GM12878 (cell line): ENCODE measurements around the gene UBL4A. TPM values are rescaled to one million over a fixed set of nuclear protein-coding genes. Genes with fewer than 3 reads are reported as not detected.

Experiments
- ATF2 ChIP-seq: IDR thresholded peaks from 2 replicates; pipeline ENCODE4 v1.6.1; 2012; ENCODE audit warnings: low read length, inconsistent platforms
- BHLHE40 ChIP-seq, 2 experiments: fragments of 450-650 bp in 1 of 2; IDR thresholded peaks; 2 replicates each; pipeline ENCODE4 v1.6.1; 2011 to 2017; ENCODE audit warnings: low read depth in 2 of 2, borderline replicate concordance in 1 of 2, improper control_type of control experiment in 1 of 2, low read length in 1 of 2, mild to moderate bottlenecking in 1 of 2
- CEBPZ ChIP-seq: fragments of 150-350 bp; IDR thresholded peaks from 2 replicates; pipeline ENCODE4 v1.6.1; 2016; ENCODE audit warnings: low read depth, low read length
- CHD4 ChIP-seq: fragments of 200-600 bp; sonication (generic); IDR thresholded peaks from 2 replicates; pipeline ENCODE4 v1.6.1; 2016; ENCODE audit warnings: mild to moderate bottlenecking
- EED ChIP-seq: sonication (generic); IDR thresholded peaks from 2 replicates; pipeline ENCODE4 v1.6.1; 2016; ENCODE audit warnings: antibody characterized with exemption, low read depth
- ESRRA ChIP-seq: IDR thresholded peaks from 2 replicates; pipeline ENCODE4 v1.6.1; 2012; ENCODE audit warnings: mild to moderate bottlenecking, low read length, improper control_type of control experiment
- FOXK2 ChIP-seq: fragments of 450-650 bp; IDR thresholded peaks from 2 replicates; pipeline ENCODE4 v1.6.1; 2017; ENCODE audit warnings: mild to moderate bottlenecking, moderate library complexity
- HDAC6 ChIP-seq: fragments of 200-600 bp; sonication (generic); IDR thresholded peaks from one replicate; pipeline ENCODE4 v1.8.0; 2017; ENCODE audit warnings: antibody characterized with exemption; ENCODE audit not compliant: unreplicated experiment
- MTA3 ChIP-seq: IDR thresholded peaks from 2 replicates; pipeline ENCODE4 v1.6.1; 2012; ENCODE audit warnings: low read length, inconsistent platforms, borderline replicate concordance
- MYC ChIP-seq: IDR thresholded peaks from 2 replicates; pipeline ENCODE4 v1.6.1; 2011; ENCODE audit warnings: mild to moderate bottlenecking, low read length, moderate library complexity, inconsistent platforms; ENCODE audit not compliant: insufficient read depth, insufficient replicate concordance, insufficient read length, severe bottlenecking
- NFXL1 ChIP-seq: fragments of 450-650 bp; IDR thresholded peaks from 2 replicates; pipeline ENCODE4 v1.6.1; 2017; ENCODE audit warnings: antibody characterized with exemption, mild to moderate bottlenecking, borderline replicate concordance
- NFYB ChIP-seq: IDR thresholded peaks from 2 replicates; pipeline ENCODE4 v1.6.1; 2011; ENCODE audit warnings: low read depth, mild to moderate bottlenecking, low read length, improper control_type of control experiment, moderate library complexity; ENCODE audit not compliant: insufficient read depth
- NR2C1 ChIP-seq: fragments of 450-650 bp; IDR thresholded peaks from 2 replicates; pipeline ENCODE4 v1.6.1; 2017; ENCODE audit warnings: antibody characterized with exemption, mild to moderate bottlenecking, moderate library complexity
- PAX5 ChIP-seq: IDR thresholded peaks from 2 replicates; pipeline ENCODE4 v1.6.1; 2011; ENCODE audit warnings: low read depth, low read length, borderline replicate concordance
- PML ChIP-seq: IDR thresholded peaks from 2 replicates; pipeline ENCODE4 v1.6.1; 2012; ENCODE audit warnings: low read length, inconsistent platforms
- POLR2AphosphoS2 ChIP-seq: IDR thresholded peaks from 2 replicates; pipeline ENCODE4 v1.6.1; 2011; ENCODE audit warnings: low read depth, mild to moderate bottlenecking, low read length, improper control_type of control experiment, moderate library complexity
- RAD51 ChIP-seq: fragments of 450-650 bp; IDR thresholded peaks from 2 replicates; pipeline ENCODE4 v1.6.1; 2016; ENCODE audit warnings: moderate library complexity, mild to moderate bottlenecking, inconsistent platforms
- SIN3A ChIP-seq: IDR thresholded peaks from 2 replicates; pipeline ENCODE4 v1.6.1; 2012; ENCODE audit warnings: low read depth, low read length, improper control_type of control experiment
- SMAD5 ChIP-seq: IDR thresholded peaks from 2 replicates; pipeline ENCODE4 v1.6.1; 2016; ENCODE audit warnings: antibody characterized with exemption, low read depth
- SP1 ChIP-seq: IDR thresholded peaks from one replicate; pipeline ENCODE4 v1.6.1; 2011; ENCODE audit warnings: low read depth, low read length
- SPI1 ChIP-seq: IDR thresholded peaks from 2 replicates; pipeline ENCODE4 v1.6.1; 2011; ENCODE audit warnings: low read depth, mild to moderate bottlenecking, low read length, moderate library complexity, borderline replicate concordance; ENCODE audit not compliant: insufficient read depth
- SRF ChIP-seq, 2 experiments: IDR thresholded peaks; 2 replicates each; pipeline ENCODE4 v1.6.1; 2011; ENCODE audit warnings: low read depth in 2 of 2, low read length in 2 of 2, mild to moderate bottlenecking in 1 of 2, moderate library complexity in 1 of 2
- TAF1 ChIP-seq: IDR thresholded peaks from 2 replicates; pipeline ENCODE4 v1.6.1; 2011; ENCODE audit warnings: mild to moderate bottlenecking, low read depth, low read length, borderline replicate concordance
- TBL1XR1 ChIP-seq: IDR thresholded peaks from 2 replicates; pipeline ENCODE4 v1.6.1; 2012; ENCODE audit warnings: low read depth, low read length, improper control_type of control experiment
- ZBED1 ChIP-seq: IDR thresholded peaks from 2 replicates; pipeline ENCODE4 v1.6.1; 2016; ENCODE audit warnings: borderline replicate concordance
- polyA plus RNA-seq, 11 experiments: library from polyadenylated mRNA; depleted of rRNA in 4 of 11; unstranded in 6 of 11; stranded (reverse) in 5 of 11; fragments of >200 nt; fragmentation: Nextera tagmentation in 4 of 11; fragmentation: Illumina TruSeq in 1 of 11; extraction: Ambion mirVana in 4 of 11; extraction: Trizol in 1 of 11; gene quantifications; 1 replicate in 1 of 11; 2 replicates in 10 of 11; pipeline versions ENCODE4 v1.2.1 to v1.2.3, GENCODE V29; 2011 to 2016; ENCODE audit warnings: inconsistent platforms in 2 of 11, missing spikeins in 2 of 11, low read depth in 1 of 11
- total RNA-seq, 4 experiments: library from RNA; depleted of rRNA in 3 of 4; stranded (reverse); fragments of >200 nt in 3 of 4; fragmentation: Illumina TruSeq in 1 of 4; extraction: Trizol in 1 of 4; gene quantifications; 2 replicates each; pipeline versions ENCODE4 v1.2.1 to v1.2.3, GENCODE V29; 2013 to 2021
- TF ChIP-seq, protein P1 (sequence below): IDR thresholded peaks from 2 replicates; pipeline ENCODE4 v1.6.1; 2011; ENCODE audit warnings: low read depth, mild to moderate bottlenecking, low read length, moderate library complexity, borderline replicate concordance; ENCODE audit errors: extremely low read depth

Gene UBL4A
- total and polyA plus RNA-seq, 10 of the 15 experiments (the other 5 are each of a cell fraction or from before 2014, with no cell fraction given): 4.2 to 49.9 (median 34.0) TPM

- TF ChIP-seq, protein P1, sequence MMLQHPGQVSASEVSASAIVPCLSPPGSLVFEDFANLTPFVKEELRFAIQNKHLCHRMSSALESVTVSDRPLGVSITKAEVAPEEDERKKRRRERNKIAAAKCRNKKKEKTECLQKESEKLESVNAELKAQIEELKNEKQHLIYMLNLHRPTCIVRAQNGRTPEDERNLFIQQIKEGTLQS: no peak
- TF ChIP-seq CHD4 (no peak), SP1 (peak; percentile 83), POLR2AphosphoS2 (peak; percentile 69; the same call in 1 of the 2 replicates), SPI1 (no peak), HDAC6 (no peak), NFXL1 (no peak), PAX5 (peak; percentile 57; the same call in 1 of the 2 replicates), TAF1 (peak; percentile 18; the same call in 1 of the 2 replicates), ATF2 (no peak), BHLHE40 (IDR thresholded peaks at IDR 0.05; ENCODE audit: borderline replicate concordance in 1 of 2, low read depth in 2 of 2, low read length in 1 of 2) (peak in 1 of 2 experiments; percentile 83; a peak in 2 of 4 replicates), SRF (IDR thresholded peaks at IDR 0.05; ENCODE audit: low read depth in 2 of 2, low read length in 2 of 2) (no peak), NR2C1 (no peak), TBL1XR1 (no peak), FOXK2 (no peak), CEBPZ (no peak), RAD51 (0 out of 2 replicates have a peak, but pooled peaks have one; percentile 28), ESRRA (no peak), ZBED1 (no peak), MTA3 (no peak), MYC (no peak), SIN3A (no peak), NFYB (no peak), SMAD5 (no peak), PML (peak; percentile 79), EED (no peak)
These were observed 7.4 kb downstream of the UBL4A start, which contains the start of gene LAGE3 (continued) for GRCh38 chrX:154478728-154479622.
